B cell (primary cell): ENCODE results near the gene ARL6IP1. TPM values are rescaled to one million over a fixed set of nuclear protein-coding genes. Genes with fewer than 3 reads are reported as not detected.

ENCODE experiments used
- ATAC-seq: fragments of 200-7000 bp; cut with Tn5 transposase; one replicate; pipeline ENCODE4 v1.10.0; 2021; ENCODE audit warnings: low read depth, mild to moderate bottlenecking, moderate number of reproducible peaks, moderate library complexity
- CTCF ChIA-PET: fragments of 350-600 bp; sonication (Branson Sonifier 250); formaldehyde crosslinking; loops from one replicate; lab custom pipeline; 2021; ENCODE audit warnings: antibody characterized with exemption, inconsistent platforms; lab: Charles Lee
- POLR2A ChIA-PET: fragments of 350-600 bp; sonication (Branson Sonifier 250); formaldehyde crosslinking; loops from one replicate; lab custom pipeline; 2021; ENCODE audit warnings: antibody characterized with exemption; lab: Charles Lee
- DNase-seq: peaks from one replicate; pipeline ENCODE4 v3.0.0; 2013
- H2AFZ ChIP-seq: 2 replicates; pipeline ENCODE4 v1.6.1; 2012; ENCODE audit warnings: mild to moderate bottlenecking, low read depth, low read length; ENCODE audit not compliant: insufficient read depth, poor library complexity, severe bottlenecking
- H3K27ac ChIP-seq, 2 donors: 1 replicate in 1 of 2; 2 replicates in 1 of 2; pipeline ENCODE4 v1.5.1; 2012 to 2013; ENCODE audit warnings: low read length in 2 of 2, mild to moderate bottlenecking in 2 of 2, moderate library complexity in 1 of 2
- H3K27me3 ChIP-seq, 4 experiments: fragments of 200-600 bp in 1 of 4; sonication (generic) in 1 of 4; replicated peaks in 1 of 4; 1 replicate in 2 of 4; 2 replicates in 2 of 4; pipeline versions ENCODE4 v1.6.1 to v1.7.0; 2013 to 2016; ENCODE audit warnings: low read length in 3 of 4, mild to moderate bottlenecking in 2 of 4, mixed read lengths in 1 of 4, moderate library complexity in 1 of 4; ENCODE audit not compliant: insufficient read depth in 4 of 4, control insufficient read depth in 3 of 4; ENCODE audit errors: control extremely low read depth in 1 of 4
- H3K36me3 ChIP-seq, 2 experiments: replicated peaks in 1 of 2; 1 replicate in 1 of 2; 2 replicates in 1 of 2; pipeline versions ENCODE4 v1.6.1 to v1.7.1; 2013; ENCODE audit warnings: low read length in 1 of 2; ENCODE audit not compliant: insufficient read depth in 2 of 2, control insufficient read depth in 1 of 2; ENCODE audit errors: control extremely low read depth in 1 of 2, extremely low read depth in 1 of 2
- H3K4me1 ChIP-seq, 2 donors: fragments of 200-600 bp in 1 of 2; sonication (generic) in 1 of 2; 1 replicate in 1 of 2; 2 replicates in 1 of 2; pipeline versions ENCODE4 v1.5.1 to v1.6.1; 2013 to 2017; ENCODE audit warnings: low read length in 2 of 2; ENCODE audit not compliant: control insufficient read depth in 2 of 2, insufficient read depth in 2 of 2
- H3K4me2 ChIP-seq: replicated peaks from 2 replicates; pipeline ENCODE3; 2012; ENCODE audit warnings: mild to moderate bottlenecking, low read depth, low read length; ENCODE audit not compliant: poor library complexity, severe bottlenecking
- H3K4me3 ChIP-seq, 5 experiments: fragments of 200-600 bp in 1 of 5; sonication (generic) in 1 of 5; 1 replicate in 3 of 5; 2 replicates in 2 of 5; pipeline versions ENCODE4 v1.5.1 to v1.7.0; 2011 to 2016; ENCODE audit warnings: low read length in 4 of 5, mild to moderate bottlenecking in 4 of 5, low read depth in 2 of 5, control low read depth in 1 of 5, moderate library complexity in 1 of 5; ENCODE audit not compliant: insufficient read depth in 1 of 5; ENCODE audit errors: control extremely low read depth in 1 of 5, extremely low read depth in 1 of 5
- H3K79me2 ChIP-seq: fragments of 200-600 bp; sonication (generic); one replicate; pipeline ENCODE4 v1.6.0; 2016; ENCODE audit warnings: low read length; ENCODE audit not compliant: control insufficient read depth, insufficient read depth
- H3K9ac ChIP-seq: fragments of 200-600 bp; sonication (generic); 2 replicates; pipeline ENCODE4 v1.6.1; 2017; ENCODE audit warnings: mild to moderate bottlenecking, low read length, moderate library complexity
- H3K9me3 ChIP-seq, 3 donors: one replicate each; pipeline versions ENCODE4 v1.6.1 to v1.7.1; 2013; ENCODE audit warnings: low read length in 2 of 3; ENCODE audit not compliant: control insufficient read depth in 2 of 3, insufficient read depth in 1 of 3; ENCODE audit errors: control extremely low read depth in 1 of 3
- H4K20me1 ChIP-seq: 2 replicates; pipeline ENCODE4 v1.6.0; 2012; ENCODE audit warnings: mild to moderate bottlenecking, low read length; ENCODE audit not compliant: insufficient read depth, control insufficient read depth, poor library complexity, severe bottlenecking
- H3K27ac Mint-ChIP-seq: one replicate; pipeline ENCODE4 v1.8.0; 2021; ENCODE audit warnings: mixed read lengths
- H3K27me3 Mint-ChIP-seq: one replicate; pipeline ENCODE4 v1.8.0; 2021; ENCODE audit warnings: mixed read lengths
- H3K4me1 Mint-ChIP-seq: one replicate; pipeline ENCODE4 v1.8.0; 2021; ENCODE audit warnings: mixed read lengths
- H3K4me3 Mint-ChIP-seq: one replicate; pipeline ENCODE4 v1.8.0; 2021; ENCODE audit warnings: mixed read lengths
- H3K9me3 Mint-ChIP-seq: one replicate; pipeline ENCODE4 v1.8.0; 2022; ENCODE audit warnings: mixed read lengths; ENCODE audit not compliant: insufficient read depth
- CTCF ChIP-seq: fragments of 200-600 bp; IDR thresholded peaks from one replicate; pipeline ENCODE4 v1.8.0; 2022; ENCODE audit warnings: antibody characterized with exemption, mild to moderate bottlenecking
- EZH2 ChIP-seq: IDR thresholded peaks from 2 replicates; pipeline ENCODE4 v1.6.1; 2012; ENCODE audit warnings: borderline replicate concordance, low read depth, mild to moderate bottlenecking, moderate library complexity, low read length; ENCODE audit not compliant: insufficient read depth, poor library complexity, severe bottlenecking
- WGBS: methylation state at CpG from one replicate; pipeline ENCODE4 v1.1.5; 2013; ENCODE audit warnings: missing lambda C conversion rate; ENCODE audit not compliant: insufficient coverage; 5-methylcytosine and 5-hydroxymethylcytosine counted together
- intact Hi-C: fragments of 100-400 bp; cut with micrococcal nuclease; formaldehyde crosslinking; loops from one replicate; pipeline ENCODE4 v1.10.0; 2022
- polyA plus RNA-seq: library from polyadenylated mRNA; depleted of rRNA; stranded (reverse); fragments of >200 nt; gene quantifications from 2 replicates; pipeline ENCODE4 v1.2.3, GENCODE V29; 2012
- total RNA-seq, 2 donors: library from RNA; stranded (reverse); fragments of 120-200 nt in 1 of 2; gene quantifications; 1 replicate in 1 of 2; 2 replicates in 1 of 2; pipeline versions ENCODE4 v1.2.3 to v1.2.4, GENCODE V29; 2013 to 2022

Gene ARL6IP1
- total and polyA plus RNA-seq, 2 donors (not counting 1 experiment from before 2014, with no cell fraction given), result 52.0 to 109 TPM

DNA sequence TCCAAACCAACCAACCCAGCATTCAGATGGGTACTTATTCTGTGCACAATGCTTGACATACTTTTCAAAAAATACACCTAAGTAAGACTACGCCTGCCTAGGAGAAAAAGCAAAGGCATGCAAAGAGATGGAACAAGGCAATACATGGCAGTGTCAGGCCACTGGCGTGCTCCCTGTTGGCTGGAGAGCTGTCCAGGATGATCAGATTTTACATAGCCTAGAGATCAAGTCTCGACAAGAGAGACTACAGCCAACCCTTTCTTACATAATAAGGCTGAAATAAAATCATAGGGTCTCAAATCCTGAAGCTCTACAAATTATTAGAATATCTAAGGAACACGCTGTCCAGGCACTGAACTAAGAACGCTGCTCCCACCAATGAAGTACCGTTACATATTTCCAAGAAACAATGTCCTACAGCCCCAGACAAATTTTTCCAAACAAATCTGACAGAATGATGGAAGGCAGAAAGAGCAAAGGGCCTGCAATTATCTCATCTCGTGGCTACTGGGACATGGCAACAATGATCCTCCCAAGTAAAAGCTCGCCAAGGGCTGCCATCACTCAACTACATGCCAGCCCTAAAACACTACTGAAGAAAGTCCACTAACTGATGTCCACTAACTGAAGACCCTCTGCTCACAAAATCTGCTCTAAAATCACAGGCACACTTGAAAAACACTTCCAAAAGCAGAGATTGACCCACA, 16.3 kb downstream of the ARL6IP1 start:
- H3K9me3 ChIP-seq, result no peaks in the 10 kb centered on the region
- Mint-ChIP-seq H3K27me3 (no peaks in the 10 kb centered on the region), H3K9me3 (no peaks in the 10 kb centered on the region), H3K4me3 (no peak overlapping the region), H3K4me1 (peaks cover 44% of the 10 kb centered on the region), H3K27ac (no peak overlapping the region)
- H2AFZ ChIP-seq, result no peak overlapping the region
- ChIA-PET CTCF (interaction anchor here (0.5 kb wide), 1 partner anchor 36 kb away, joined by 3 read pairs; no protein-coding TSS in a partner anchor), POLR2A (no interaction called here)
- H4K20me1 ChIP-seq, result peaks cover 54% of the 10 kb centered on the region
- intact Hi-C loops, result no loop called here
- no peak overlapping the region for H3K9ac ChIP-seq
- ATAC-seq (no peak), DNase-seq (no peak)
- H3K4me1 ChIP-seq, result peaks cover 20 to 34% of the 10 kb centered on the region in 2 donors
- peaks cover 24% of the 10 kb centered on the region for H3K79me2 ChIP-seq
- TF ChIP-seq CTCF, result no peak
- TF ChIP-seq EZH2, result no peak
- peaks cover 9 to 63% of the 10 kb centered on the region in 2 experiments for H3K36me3 ChIP-seq
- no peak overlapping the region for H3K27ac ChIP-seq
- no peak overlapping the region for H3K4me3 ChIP-seq
- no peaks in the 10 kb centered on the region for H3K27me3 ChIP-seq
- no peak overlapping the region for H3K4me2 ChIP-seq
- 89% methylated on average over 7 of the region's 8 CpGs for WGBS
